ENCODE results near the gene MED13L. TPM values are rescaled to one million over a fixed set of nuclear protein-coding genes. Genes with fewer than 3 reads are reported as not detected.

Gene MED13L
- total and polyA plus RNA-seq, 2 of the 4 experiments (the other 2 are of a cell fraction) = 17.9 to 49.1 TPM

DNA sequence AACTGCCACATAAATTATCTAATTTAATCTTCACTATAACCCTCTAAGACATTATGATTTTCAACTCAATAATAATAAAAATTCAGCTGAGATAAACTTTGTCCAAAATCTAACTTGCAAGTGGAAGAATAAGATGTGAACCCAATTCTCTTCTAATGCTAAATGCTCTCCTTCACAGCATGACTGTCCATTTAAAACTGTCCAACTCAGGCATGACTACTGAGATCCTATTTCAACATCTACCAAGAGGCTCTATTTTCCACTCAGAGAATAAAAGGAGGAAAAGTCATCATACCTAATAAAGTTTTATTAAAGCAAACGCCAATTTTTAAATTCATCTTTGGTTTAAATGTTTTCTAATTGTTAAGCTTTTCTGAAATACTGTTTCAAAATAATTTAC, 183.6 kb downstream of the MED13L start:
- Histone ChIP-seq H4K8ac (ENCODE audit: low read depth in 2 of 2, low read length in 2 of 2) (no peak overlapping the region), H4K91ac (ENCODE audit: insufficient read depth, low read depth, low read length) (no peak overlapping the region), H3K79me1 (ENCODE audit: low read depth in 1 of 2, low read length in 2 of 2) (peaks cover 14 to 49% of the 10 kb centered on the region in 2 experiments), H3K4ac (ENCODE audit: low read depth, low read length) (no peak overlapping the region), H2AFZ (replicated peaks; ENCODE audit: low read length, poor library complexity) (no peak overlapping the region), H4K5ac (ENCODE audit: low read depth, low read length) (no peak overlapping the region), H3K36me3 (ENCODE audit: control insufficient read depth, insufficient read depth, low read length) (0 out of 2 replicates have a peak, but pooled peaks cover 1% of the 10 kb centered on the region), H3K9me1 (ENCODE audit: insufficient read depth, low read length) (peaks cover 3% of the 10 kb centered on the region; the same call in 1 of the 2 replicates), H2BK120ac (ENCODE audit: low read depth, low read length) (no peak overlapping the region), H4K20me1 (ENCODE audit: insufficient read depth, low read length) (peaks cover 13% of the 10 kb centered on the region), H3K23ac (ENCODE audit: low read depth, low read length) (no peak overlapping the region), H3K4me1 (ENCODE audit: control insufficient read depth, insufficient read depth, low read length) (no peaks in the 10 kb centered on the region; the same call in 1 of the 2 replicates), H3K14ac (replicated peaks; ENCODE audit: low read depth, low read length) (no peak overlapping the region), H3K9ac (ENCODE audit: low read depth, low read length) (no peak overlapping the region), H3K4me2 (ENCODE audit: low read depth, low read length) (no peak overlapping the region), H2BK5ac (ENCODE audit: low read depth, low read length, poor library complexity, severe bottlenecking) (no peak overlapping the region), H3K56ac (ENCODE audit: extremely low read depth, insufficient read depth, low read length) (no peak overlapping the region), H3K9me3 (ENCODE audit: control insufficient read depth, insufficient read depth, low read length) (no peaks in the 10 kb centered on the region), H2AK5ac (ENCODE audit: low read depth, low read length) (no peak overlapping the region), H3K4me3 (ENCODE audit: insufficient read depth, low read depth, low read length) (no peak overlapping the region), H2BK15ac (ENCODE audit: low read depth, low read length) (no peak overlapping the region), H3K18ac (ENCODE audit: low read depth, low read length) (no peak overlapping the region), H2BK20ac (ENCODE audit: low read depth, low read length) (no peak overlapping the region), H3K27me3 (ENCODE audit: control insufficient read depth, insufficient read depth, low read length) (no peaks in the 10 kb centered on the region), H3K27ac (ENCODE audit: insufficient read depth, low read length) (no peak overlapping the region), H2AK9ac (replicated peaks; ENCODE audit: low read depth, low read length, poor library complexity) (no peak overlapping the region)
- dilution Hi-C loops (cut with HindIII; ENCODE audit: low sequenced_read_pairs, unreplicated experiment) = no loop called here
- CTCF ChIA-PET = no interaction called here
- intact Hi-C loops (cut with micrococcal nuclease) = no loop called here
- no peak for DNase-seq
- WGBS, 2 experiments (ENCODE audit: extremely low coverage in 2 of 2, insufficient read length in 1 of 2) = no CpG with 5 or more reads among the region's 1 CpG
- BruUV-seq (replicated peaks) = no TSS peak
- TF ChIP-seq MXI1 (IDR thresholded peaks at IDR 0.05; ENCODE audit: borderline replicate concordance, low read depth, low read length) (no peak), SMC3 (IDR thresholded peaks at IDR 0.05; ENCODE audit: low read depth, low read length) (no peak), MAZ (IDR thresholded peaks at IDR 0.05; ENCODE audit: borderline replicate concordance, low read depth, low read length) (no peak), NFE2L2 (IDR thresholded peaks at IDR 0.05; ENCODE audit: low read depth, low read length) (no peak), FOS (IDR thresholded peaks at IDR 0.05; ENCODE audit: low read depth, low read length) (no peak), MAFK (IDR thresholded peaks at IDR 0.05; ENCODE audit: low read depth, low read length) (no peak), CEBPB (IDR thresholded peaks at IDR 0.05; ENCODE audit: low read depth, low read length) (no peak), RFX5 (IDR thresholded peaks at IDR 0.05; ENCODE audit: low read depth, low read length) (no peak), CHD1 (IDR thresholded peaks at IDR 0.05; ENCODE audit: low read depth, low read length) (no peak), BHLHE40 (IDR thresholded peaks at IDR 0.05; ENCODE audit: low read depth, low read length) (no peak)
- TF ChIP-seq, protein P1, sequence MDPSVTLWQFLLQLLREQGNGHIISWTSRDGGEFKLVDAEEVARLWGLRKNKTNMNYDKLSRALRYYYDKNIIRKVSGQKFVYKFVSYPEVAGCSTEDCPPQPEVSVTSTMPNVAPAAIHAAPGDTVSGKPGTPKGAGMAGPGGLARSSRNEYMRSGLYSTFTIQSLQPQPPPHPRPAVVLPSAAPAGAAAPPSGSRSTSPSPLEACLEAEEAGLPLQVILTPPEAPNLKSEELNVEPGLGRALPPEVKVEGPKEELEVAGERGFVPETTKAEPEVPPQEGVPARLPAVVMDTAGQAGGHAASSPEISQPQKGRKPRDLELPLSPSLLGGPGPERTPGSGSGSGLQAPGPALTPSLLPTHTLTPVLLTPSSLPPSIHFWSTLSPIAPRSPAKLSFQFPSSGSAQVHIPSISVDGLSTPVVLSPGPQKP (IDR thresholded peaks at IDR 0.05; ENCODE audit: borderline replicate concordance, low read depth, low read length) = no peak
- TF ChIP-seq, protein P2, sequence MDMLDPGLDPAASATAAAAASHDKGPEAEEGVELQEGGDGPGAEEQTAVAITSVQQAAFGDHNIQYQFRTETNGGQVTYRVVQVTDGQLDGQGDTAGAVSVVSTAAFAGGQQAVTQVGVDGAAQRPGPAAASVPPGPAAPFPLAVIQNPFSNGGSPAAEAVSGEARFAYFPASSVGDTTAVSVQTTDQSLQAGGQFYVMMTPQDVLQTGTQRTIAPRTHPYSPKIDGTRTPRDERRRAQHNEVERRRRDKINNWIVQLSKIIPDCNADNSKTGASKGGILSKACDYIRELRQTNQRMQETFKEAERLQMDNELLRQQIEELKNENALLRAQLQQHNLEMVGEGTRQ (IDR thresholded peaks at IDR 0.05; ENCODE audit: low read depth, low read length) = no peak
- TF ChIP-seq, protein P3, sequence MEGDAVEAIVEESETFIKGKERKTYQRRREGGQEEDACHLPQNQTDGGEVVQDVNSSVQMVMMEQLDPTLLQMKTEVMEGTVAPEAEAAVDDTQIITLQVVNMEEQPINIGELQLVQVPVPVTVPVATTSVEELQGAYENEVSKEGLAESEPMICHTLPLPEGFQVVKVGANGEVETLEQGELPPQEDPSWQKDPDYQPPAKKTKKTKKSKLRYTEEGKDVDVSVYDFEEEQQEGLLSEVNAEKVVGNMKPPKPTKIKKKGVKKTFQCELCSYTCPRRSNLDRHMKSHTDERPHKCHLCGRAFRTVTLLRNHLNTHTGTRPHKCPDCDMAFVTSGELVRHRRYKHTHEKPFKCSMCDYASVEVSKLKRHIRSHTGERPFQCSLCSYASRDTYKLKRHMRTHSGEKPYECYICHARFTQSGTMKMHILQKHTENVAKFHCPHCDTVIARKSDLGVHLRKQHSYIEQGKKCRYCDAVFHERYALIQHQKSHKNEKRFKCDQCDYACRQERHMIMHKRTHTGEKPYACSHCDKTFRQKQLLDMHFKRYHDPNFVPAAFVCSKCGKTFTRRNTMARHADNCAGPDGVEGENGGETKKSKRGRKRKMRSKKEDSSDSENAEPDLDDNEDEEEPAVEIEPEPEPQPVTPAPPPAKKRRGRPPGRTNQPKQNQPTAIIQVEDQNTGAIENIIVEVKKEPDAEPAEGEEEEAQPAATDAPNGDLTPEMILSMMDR (conservative IDR thresholded peaks at IDR 0.05; ENCODE audit: low read depth, low read length) = no peak
- POLR2A ChIA-PET (ENCODE audit: unreplicated experiment) = no interaction called here
- ATAC-seq (ENCODE audit: low read depth) = no peak
- in situ Hi-C loops (cut with MboI; ENCODE audit: low sequenced_read_pairs) = no loop called here
